Hepatic stellate cell (primary cell): ENCODE measurements around the gene RDH16.
"Not testable (repeated sequence)": the region's sequence is repeated elsewhere in the genome, so short reads cannot be mapped to it uniquely, and the experiment has no call there.

Experiments used
- DNase-seq: peaks from one replicate; pipeline ENCODE4 v3.0.0; 2011; ENCODE audit warnings: low spot score

Gene RDH16

DNA sequence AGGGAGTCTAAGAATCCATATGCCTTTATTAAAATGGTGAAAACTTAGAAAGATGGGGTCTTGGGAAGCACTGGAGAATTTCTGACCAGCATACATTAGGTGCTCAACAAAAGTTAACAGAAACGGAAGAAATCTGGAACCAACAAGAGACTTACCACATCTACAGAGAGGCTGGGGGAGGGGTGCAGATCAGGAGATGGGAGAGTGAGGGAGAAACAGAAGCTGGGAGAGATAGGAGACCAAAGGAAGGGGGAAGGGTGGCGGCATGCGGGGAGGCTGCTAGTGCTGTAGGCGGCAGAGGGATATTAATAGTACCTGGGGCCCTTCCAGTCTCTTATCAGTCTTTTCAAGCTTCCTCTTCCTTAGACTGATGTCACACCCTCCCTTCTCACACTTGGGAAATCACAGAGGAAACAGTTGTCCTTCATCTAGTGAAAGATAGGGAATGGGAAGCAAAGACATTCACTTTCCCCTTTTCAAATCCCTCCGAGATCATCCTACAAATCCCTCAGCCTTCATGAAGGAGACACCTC, 30.9 kb upstream of the RDH16 start:
- DNase-seq: no peak

DNA sequence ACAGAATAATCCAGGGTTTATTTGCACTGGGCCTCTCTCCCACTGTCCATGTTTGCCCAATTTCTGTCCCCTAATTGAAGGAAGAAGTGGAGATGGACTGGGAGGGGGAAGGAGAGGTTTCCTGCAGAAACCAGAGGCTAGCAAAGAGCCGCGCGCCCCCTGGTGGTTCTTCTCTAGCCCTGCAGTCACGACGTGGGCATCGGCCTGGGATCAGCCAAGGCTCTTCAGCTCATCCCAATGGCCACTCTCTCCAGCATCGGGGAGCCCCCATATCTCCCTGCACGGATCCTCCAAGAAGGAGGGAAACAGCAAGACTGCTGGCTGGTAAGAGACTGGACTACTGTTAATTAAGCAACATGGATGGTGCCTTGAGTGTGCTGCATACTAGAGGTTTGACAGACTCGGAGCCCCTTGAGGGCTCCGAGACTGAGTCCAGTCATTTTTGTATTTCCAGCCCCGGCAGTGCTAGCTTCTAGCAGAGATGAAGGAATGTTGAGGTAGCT, 30.2 kb upstream of the RDH16 start:
- DNase-seq: peak; percentile 74

DNA sequence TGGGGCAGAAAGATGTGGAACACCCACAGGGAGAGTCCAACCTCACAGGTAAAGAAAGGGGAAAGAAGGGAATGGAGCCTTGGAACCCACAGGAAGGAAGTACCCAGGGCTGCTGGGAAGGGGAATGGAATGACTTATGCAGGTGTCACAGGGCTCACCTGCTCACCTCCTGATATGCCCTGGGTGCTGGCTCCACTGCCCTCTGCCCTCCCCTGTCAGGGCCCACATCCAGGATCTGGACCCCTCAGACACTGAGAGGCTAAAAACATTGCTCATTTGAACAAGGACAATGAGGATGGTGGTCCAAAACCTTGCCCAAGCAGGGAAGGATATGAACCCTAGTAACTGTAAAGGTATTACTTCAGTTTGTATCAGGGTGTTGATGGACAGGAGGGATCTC, 29.6 kb upstream of the RDH16 start:
- no peak for DNase-seq

DNA sequence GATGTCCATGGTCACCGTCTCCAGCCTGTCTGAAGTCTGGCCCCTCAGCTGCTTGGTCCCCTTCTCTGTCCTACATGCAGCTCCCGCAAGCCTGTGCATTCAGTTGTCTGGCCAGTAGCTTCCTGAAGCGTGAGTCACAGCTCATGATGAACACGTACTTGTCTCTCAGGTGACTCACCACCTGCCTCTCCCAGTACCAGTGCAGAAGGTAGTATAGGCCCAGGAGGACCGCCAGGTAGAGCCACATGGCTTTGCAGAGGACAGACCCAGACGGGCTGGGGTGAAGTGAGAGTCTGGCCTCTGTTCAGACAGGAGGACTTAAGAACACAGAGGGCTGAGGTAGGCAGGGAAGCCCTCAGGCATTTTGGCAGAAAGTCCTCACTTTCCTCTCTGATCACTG, 28.3 kb upstream of the RDH16 start:
- DNase-seq: not testable (repeated sequence)

DNA sequence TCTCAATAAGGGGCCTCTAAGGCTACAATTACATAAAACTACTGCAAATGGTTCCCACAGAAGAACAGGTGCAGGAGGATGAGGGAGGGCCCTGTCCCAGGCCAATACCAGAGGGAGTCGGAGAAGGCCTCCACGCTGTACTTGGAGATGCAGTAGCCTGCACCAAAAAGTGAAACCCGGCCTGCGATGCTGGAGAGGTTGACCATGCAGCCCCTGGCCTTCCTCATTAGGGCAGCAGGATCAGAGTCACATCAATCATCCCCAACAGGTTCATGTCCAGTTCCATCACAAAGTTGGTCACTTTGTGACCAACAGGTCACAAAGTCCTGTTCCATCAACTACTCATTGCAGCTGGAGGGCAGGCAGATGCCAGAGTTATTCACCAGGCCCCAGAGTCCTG, 26.0 kb upstream of the RDH16 start:
- DNase-seq: no peak

DNA sequence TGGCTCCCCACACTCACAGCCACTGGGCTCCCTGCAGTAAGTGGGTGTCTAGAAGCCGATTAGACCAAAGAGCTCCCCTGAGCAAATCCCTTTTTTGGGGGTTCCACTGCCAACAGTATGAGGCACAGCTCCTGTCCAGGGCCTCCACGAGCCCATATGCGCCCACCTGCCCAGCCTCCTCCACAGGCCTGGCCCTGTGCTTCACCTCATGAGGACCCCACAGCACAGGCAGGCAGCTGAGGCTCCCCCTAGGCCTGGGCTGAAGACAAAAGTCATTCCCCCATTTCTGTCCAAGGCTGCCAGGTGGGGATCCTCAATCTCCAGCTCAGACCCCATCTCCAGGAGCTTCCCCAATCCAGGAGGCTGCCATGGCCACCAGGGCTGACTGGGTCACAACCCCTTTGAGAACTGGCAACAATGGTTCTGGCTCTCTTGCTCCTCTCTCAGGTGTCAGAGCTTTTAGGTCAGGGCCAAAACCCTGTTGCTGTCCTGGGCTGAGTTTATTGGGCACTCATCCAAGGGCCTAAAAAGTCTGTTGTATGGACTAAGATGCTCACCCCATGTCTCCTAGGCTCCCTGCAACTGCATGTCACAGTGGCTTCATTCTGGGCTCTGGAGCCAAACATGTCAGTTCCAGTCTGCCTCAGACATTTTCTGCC, 25.3 kb upstream of the RDH16 start:
- not testable (repeated sequence) for DNase-seq

DNA sequence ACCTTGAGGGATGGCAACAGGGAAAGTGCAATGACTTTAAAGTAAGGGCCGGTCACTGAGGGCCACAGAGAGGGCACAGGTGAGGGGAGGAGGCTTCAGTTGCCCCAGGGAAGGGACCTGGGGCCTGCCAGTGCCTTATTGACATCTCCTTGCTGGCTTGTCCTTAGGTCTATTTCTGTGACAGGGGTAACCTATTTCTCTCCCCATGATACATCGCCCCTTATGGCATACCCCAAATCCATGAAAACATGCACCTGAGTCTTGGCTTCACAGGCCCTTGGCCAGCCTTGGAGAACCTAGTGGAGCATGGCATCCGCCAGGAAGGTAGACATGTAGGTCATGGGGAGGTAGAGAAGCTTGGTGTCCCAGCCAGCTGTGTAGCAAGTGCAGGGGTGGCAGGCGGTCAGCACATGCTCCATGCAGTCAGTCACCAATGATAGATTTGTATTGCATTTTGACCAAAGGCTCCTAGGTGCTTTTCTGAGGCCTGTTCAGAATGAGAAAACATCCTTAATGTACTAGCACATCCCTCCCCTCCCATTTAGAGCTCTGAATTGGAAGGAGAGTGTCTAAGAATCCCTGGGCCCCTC, 23.6 kb upstream of the RDH16 start:
- DNase-seq: no peak

DNA sequence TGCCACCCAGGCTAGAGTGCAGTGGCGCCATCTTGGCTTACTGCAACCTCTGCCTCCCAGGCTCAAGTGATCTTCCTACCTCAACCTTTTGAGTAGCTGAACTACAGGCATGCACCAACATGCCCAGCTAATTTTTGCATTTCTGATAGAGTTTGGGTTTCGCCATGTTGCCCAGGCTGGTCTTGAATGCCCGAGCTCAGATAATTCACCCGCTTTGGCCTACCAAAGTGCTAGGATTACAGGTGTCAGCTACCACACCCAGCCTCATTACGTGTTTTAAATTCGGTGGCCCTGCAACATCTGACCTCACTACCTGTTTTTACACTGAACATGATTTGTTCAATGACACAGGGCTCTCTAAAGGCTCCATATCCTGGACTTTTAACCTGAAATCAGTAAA, 22.9 kb upstream of the RDH16 start:
- no peak for DNase-seq

DNA sequence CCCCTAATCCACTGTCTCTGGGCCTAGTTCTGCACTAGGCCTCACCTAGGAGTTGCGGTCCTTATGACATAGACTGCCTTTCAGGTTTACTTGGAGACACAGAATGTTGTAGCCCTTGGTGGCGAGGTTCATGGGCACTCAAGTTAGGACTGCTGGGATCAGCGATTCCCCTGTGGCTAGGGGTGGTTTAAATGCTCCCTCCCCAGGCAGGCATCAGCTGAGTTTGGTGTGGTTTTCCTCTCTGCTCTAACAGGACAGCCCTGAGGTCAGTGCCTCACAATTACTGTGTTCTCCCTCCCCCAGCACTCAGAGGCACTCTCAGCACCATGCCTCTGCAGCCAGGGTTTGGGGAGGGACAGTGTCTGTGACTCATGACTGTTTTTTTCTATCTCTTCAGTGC, 22.2 kb upstream of the RDH16 start:
- DNase-seq: no peak

DNA sequence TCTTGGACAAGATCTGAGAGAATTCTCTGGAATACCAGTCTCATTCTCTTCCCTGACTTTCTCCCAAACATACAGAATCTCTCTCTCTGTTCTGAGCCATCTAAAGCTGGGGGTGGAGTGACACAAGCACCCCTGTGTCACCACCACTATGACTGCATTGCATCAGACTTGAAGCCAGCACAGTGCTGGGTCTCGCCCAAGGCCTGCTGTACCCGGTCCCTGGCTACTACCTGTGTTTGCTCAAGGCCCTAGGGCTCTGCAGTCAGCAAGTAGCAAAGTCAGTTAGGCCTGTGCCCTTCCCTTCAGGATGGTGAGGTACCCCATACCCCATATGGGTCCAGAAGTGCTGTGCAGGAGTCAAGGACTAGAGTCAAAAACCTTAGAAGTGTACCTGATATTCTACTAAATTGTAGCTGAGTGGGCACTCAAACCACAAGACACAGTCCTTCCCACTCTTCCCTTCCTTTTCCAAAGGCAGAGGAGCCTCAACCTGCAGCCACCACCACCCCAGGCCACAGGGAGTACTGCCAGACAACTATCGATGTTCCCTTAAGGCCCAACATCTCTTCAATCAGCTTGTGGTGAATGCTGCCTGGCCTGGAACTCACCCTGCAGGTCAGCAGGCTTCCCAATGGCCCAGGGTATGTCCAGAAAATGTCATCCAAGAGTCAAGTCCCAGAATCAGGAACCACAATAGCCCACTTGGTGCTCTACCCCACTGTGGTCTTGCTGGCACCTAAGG, 21.2 kb upstream of the RDH16 start:
- DNase-seq: no peak

DNA sequence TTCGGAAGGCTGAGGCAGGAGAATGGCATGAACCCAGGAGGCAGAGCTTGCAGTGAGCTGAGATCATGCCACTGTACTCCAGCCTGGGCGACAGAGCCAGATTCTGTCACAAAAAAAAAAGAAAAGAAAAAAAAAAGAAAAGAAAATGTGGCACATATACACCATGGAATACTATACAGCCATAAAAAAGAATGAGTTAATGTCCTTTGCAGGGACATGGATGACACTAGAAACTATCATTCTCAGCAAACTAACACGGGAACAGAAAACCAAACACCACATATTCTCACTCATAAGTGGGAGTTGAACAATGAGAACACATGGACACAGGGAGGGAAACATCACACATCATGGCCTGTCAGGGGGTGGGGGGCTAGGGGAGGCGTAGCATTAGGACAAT, 20.0 kb upstream of the RDH16 start:
- not testable (repeated sequence) for DNase-seq

DNA sequence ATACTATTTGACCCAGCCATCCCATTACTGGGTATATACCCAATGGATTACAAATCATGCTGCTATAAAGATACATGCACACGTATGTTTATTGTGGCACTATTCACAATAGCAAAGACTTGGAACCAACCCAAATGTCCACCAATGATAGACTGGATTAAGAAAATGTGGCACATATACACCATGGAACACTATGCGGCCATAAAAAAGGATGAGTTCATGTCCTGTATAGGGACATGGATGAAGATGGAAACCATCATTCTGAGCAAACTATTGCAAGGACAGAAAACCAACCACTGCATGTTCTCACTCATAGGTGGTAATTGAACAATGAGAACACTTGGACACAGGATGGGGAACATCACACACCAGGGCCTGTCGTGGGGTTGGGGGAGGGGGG, 16.8 kb upstream of the RDH16 start:
- not testable (repeated sequence) for DNase-seq

DNA sequence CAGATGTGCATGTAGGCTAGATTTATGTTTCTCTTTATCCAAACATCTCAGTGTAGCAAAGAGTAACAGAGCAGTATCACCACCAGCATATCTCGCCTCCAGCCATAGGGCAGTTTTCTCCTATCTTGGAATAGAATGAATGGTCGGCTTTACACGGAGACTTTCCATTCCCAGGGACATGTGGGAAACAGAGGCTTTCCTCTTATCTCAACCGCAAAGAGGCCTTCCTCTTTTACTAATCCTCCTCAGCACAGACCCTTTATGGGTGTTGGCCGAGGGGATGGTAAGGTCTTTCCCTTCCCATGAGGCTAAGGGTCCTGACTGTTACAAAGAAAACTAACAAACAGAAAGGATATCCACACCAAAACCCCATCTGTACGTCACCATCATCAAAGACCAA, 11.5 kb upstream of the RDH16 start:
- DNase-seq: not testable (repeated sequence)

DNA sequence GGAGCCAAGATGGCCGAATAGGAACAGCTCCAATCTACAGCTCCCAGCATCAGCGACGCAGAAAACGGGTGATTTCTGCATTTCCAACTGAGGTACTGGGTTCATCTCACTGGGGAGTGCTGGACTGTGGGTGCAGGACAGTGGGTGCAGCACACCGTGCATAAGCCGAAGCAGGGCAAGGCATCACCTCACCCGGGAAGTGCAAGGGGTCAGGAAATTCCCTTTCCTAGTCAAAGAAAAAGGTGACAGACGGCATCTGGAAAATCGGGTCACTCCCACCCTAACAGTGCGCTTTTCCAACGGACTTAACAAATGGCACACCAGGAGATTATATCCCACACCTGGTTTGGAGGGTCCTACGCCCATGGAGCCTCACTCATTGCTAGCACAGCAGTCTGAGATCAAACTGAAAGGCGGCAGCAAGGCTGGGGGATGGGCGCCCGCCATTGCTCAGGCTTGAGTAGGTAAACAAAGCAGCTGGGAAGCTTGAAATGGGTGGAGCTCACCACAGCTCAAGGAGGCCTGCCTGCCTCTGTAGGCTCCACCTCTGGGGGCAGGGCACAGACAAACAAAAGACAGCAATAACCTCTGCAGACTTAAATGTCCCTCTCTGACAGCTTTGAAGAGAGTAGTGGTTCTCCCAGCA, 8.7 kb upstream of the RDH16 start:
- DNase-seq: not testable (repeated sequence)

DNA sequence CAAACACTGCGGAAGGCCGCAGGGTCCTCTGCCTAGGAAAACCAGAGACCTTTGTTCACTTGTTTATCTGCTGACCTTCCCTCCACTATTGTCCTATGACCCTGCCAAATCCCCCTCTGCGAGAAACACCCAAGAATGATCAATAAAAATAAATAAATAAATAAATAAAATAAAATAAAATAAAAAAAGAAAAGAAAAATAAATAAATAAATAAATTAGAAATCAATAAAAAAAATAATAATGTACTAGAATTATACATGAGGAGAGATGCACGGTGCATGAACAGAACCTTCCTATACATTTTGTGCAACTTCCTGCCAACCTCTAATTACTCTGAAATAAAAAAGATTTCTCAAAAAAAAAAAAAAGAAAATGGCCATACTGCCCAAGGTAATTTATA, 7.7 kb upstream of the RDH16 start:
- not testable (repeated sequence) for DNase-seq

DNA sequence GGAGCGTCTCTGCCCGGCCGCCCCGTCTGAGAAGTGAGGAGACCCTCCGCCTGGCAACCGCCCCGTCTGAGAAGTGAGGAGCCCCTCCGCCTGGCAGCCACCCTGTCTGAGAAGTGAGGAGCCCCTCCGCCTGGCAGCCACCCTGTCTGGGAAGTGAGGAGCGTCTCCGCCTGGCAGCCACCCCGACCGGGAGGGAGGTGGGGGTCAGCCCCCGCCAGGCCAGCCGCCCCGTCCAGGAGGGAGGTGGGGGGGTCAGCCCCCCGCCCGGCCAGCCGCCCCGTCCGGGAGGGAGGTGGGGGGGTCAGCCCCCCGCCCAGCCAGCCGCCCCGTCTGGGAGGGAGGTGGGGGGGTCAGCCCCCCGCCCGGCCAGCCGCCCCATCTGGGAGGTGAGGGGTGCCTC, 6.1 kb upstream of the RDH16 start:
- DNase-seq: not testable (repeated sequence)

DNA sequence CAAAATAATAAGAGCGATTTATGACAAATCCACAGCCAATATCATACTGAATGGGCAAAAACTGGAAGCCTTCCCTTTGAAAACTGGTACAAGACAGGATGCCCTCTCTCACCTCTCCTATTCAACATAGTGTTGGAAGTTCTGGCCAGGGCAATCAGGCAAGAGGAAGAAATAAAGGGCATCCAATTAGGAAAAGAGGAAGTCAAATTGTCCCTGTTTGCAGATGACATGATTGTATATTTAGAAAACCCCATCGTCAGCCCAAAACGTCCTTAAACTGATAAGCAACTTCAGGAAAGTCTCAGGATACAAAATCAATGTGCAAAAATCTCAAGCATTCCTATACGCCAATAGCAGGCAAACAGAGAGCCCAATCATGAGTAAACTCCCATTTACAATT, 4.8 kb upstream of the RDH16 start:
- not testable (repeated sequence) for DNase-seq

DNA sequence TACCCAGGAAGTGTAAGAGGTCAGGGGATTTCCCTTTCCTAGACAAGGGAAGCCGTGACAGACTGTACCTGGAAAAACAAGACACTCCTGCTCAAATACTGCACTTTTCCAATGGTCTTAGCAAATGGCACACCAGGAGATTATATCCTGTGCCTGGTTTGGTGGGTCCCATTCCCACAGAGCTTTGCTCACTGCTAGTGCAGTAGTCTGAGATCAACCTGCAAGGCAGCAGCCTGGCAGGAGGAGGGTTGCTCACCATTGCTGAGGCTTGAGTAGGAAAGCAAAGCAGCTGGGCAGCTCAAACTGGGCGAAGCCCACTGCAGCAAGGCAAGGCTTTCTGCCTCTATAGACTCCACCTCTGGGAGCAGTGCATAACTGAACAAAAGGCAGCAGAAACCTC, 1.0 kb upstream of the RDH16 start:
- DNase-seq: no peak

DNA sequence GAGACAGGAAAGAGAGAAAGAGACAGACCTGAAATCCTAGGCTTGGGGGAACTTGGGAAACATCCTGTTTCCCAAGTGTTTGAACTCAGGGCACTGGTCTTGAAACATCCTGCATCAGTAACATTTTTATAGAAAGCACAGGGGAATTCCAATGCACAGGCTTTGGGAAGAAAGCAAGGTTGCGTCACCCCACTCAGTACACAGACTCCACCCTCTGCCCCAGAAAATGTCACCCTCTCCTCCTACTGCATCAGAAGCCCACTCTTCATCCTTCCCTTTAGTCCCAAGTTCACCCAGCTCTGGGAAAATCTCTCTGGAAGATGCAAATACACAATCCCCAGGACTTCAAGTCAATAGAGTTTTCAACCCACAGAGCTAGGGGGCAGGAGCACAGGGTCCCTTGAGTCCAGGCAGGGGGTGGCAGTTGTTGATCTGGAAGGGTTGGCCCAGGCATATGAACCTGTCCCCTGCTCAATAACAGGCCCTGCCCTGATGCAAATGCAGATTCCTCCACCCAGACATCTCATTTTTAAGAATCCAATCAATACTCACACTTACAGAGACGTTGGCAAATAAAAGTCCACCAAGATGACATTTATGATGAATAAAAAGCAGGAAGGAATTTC, 1.7 kb downstream of the RDH16 start:
- DNase-seq: no peak

DNA sequence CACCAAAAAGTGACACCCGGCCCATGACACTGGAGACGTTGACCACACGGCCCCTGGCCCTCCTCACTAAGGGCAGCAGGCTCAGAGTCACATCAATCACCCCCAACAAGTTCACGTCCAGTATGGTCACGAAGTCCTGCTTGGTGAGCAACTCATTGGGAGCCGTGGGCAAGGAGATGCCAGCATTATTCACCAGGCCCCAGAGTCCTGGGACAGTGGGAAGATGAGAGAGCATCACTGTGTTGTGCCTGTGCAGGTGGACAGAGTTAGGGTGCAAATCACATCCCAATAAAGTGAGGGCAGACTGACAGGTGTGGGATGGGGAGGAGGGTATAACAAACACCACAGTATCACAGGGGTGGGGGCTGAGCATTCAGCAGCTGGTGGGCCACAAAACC, 2.5 kb downstream of the RDH16 start:
- DNase-seq: no peak

DNA sequence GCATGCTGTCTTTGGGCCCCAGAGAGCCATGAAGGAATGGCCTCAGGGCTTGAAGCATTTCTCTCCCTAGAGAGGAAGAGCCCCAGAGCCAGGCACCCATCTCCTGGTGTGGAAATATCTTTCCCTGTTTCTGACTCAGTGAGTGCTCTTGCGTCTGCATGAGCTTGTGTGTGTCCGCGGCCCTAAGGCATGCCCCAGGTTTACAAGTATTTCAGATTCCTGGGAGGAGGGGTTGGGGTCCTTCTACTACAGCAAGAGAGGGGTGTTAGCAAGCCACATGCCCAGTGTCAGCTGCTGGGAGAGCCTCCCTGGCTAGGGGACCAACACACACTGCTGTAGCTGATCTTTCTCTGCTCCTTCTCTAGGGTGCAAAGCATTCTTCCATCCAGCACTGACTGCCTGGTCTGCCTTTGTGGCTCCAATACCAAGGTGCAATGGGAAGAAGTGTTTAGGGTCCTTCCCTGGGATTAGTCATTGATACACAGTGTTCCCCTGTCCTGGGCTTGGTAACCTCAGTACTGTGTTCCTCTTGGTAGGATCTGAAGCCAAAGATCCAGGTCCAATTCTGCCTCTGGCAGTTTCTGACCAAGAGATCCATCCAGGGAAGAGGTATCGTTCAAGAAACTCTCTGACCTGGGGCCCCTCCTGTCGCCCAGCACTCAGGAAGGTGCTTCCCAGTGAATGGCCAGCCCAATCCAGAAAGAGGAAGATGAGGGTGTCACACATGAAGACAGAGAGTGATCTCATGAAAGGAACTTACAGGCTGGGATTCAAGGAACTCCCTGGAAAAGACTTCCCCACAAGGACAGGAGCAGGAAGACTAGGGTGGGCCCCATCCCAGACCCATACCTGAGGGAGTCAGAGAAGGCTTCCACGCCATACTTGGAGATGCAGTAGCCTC, 3.1 kb downstream of the RDH16 start:
- DNase-seq: no peak
